NCI-H146 treated with DMSO at 0.1 percent for 48 hours (cell line): Measurements from ENCODE around the gene PLN.

Experiments
- DNase-seq: peaks from one replicate; lab custom pipeline; 2025; ENCODE audit not compliant: unreplicated experiment; lab: John Stamatoyannopoulos, UW

PLN gene

DNA sequence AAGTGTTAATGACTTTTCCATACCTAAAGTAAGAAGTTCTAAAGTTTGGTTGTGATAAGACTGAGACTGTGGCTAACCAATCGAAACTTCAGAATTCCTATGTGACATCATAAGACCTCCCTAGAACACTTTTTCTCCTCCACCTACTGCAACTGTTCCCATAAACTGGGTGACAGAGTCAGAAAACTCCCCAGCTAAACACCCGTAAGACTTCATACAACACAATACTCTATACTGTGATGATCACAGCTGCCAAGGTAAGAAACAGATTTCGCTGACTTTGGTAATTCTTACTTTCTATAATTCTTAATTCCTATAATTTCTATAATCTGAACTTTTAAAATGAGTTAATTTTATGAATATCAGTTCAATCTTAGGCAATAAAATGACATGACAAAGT is at the start of gene PLN:
Gene PLN, plus strand, starts transcription at position 161 of the 400 bp plus-strand sequence. CDS start 10,626 bp downstream, outside the sequence.
- no peak for DNase-seq

DNA sequence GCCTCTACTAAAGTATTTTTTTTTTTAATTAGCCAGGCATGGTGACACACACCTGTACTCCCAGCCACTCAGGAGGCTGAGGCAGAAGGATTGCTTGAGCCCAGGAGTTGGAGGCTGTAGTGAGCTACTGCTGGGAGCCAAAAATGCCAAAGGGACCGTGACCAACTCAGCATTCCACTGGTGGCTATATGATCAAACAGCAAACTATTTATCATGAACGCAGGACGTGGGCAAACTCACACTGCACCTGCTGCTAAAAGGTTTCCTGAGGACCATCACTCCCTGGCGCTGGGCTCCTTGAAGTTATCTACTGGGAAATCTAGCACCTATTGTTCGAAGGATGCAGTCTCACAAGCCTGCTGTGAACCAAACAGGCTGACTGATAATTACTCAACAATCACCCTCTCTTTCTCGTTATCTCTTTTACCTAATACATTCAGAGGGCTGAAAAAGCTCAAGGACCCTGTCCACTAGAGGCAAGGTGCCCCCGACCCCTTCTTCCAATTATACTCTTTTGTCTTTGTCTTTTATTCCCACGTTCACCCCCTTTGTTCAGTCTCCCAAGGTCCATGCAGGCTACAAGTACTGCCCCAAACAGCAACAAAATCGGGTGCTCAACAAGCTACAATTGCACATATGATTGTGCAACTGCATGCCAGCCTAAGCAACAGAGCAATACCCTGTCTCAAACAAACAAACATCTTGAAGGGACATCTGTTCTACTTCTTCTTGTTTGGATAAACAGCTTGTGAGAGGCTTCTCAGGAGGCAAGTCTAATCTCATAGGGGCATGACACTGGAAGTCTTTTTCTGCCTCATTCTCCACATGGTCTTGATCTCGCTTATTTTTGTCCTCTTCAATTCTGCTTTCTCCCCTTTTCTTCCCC is 47.7 kb upstream of the PLN start:
- DNase-seq = no peak

DNA sequence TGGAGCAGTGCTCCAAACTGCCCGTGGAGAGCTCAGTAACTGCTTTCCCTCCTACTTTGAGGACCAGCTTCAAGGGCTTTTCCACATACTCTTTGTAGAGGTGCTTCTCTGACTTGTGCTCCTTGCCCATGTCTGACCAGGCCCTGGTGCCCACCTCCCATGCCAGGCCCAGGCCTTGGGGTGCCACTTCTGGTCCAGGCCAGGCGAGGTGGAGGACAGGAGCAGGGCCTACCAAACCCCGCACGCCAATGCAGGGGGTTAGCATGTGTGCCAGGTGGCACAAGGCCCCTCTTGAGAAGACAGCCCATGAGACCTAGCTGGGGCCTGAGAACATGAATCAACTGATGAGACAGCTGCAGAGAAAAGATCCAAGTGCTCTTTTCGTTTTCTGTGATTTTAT is 47.0 kb upstream of the PLN start:
- DNase-seq = no peak

GRCh38 chr6:118501765-118502164 is 46.3 kb upstream of the PLN start:
- DNase-seq = no peak

GRCh38 chr6:118502169-118502568 is 45.9 kb upstream of the PLN start:
- DNase-seq = no peak

DNA sequence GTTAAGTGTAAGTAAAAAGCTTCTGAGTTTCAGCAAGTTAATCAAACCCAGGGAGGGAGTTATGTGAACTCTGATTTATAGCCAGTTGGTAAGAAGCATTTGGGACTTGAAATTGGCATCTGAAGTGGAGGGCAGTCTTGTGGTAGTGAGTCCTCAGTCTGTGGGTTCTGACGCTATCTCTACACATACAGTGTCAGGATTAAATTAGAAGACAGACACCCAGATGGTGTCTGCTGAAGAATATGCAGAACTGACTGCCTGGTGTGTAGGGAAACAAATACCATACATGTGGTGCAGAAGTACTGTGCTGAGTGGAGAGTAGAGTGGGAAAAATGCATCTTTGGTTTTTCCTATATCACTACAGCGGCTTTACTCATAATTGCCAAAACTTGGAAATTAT is 43.5 kb upstream of the PLN start:
- no peak for DNase-seq

GRCh38 chr6:118505656-118506055 is 42.4 kb upstream of the PLN start:
- no peak for DNase-seq

GRCh38 chr6:118506071-118506638 is 41.9 kb upstream of the PLN start:
- no peak for DNase-seq

DNA sequence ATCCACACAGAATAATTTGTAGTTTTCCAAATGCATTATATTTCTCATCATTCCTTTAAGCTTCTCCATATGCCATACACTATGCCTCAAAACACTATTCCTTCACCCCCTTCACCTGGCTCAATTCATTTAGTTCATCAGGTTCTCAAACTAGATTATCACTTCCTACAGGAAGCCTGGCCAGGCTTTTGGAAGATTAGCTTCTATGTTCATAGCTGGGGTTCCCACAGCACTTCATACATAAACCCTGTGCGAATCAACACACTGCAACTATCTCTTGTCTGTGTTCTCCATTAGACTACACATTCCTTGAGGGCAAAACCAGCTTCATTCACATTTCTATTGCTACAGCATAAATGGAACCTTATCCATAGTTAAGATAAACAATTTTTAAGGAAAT is 40.5 kb upstream of the PLN start:
- DNase-seq = no peak

DNA sequence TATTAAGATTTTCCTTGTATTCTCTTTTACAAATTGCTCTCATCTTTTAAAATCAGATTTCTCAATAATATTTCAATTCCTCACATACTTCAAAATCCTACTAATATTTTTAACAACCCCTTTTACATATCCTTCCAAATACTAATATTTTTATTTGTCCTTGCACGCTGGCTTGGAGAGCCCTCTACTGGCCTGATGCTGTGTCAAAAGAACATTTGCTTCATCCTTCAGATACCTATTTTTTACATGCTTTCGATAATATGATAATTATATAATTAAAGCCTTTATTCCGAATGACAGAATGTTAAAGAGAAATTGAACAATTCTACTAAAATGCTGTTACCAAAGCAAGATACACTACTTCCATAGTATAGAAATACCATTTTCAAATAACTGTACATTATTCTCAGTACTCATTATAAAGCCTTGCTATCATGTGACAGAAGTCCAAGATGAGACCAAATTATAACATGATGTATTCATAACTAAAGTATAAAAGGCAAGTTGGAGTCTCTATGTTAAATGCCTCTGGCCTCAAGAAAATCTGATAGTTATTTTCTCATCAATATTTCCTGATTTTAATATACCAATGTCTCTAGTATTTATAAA is 39.0 kb upstream of the PLN start:
- DNase-seq = no peak

GRCh38 chr6:118511930-118512715 is 36.0 kb upstream of the PLN start:
- no peak for DNase-seq

- no peak for DNase-seq
Measured at GRCh38 chr6:118514689-118515088, 33.4 kb upstream of the PLN start.

DNA sequence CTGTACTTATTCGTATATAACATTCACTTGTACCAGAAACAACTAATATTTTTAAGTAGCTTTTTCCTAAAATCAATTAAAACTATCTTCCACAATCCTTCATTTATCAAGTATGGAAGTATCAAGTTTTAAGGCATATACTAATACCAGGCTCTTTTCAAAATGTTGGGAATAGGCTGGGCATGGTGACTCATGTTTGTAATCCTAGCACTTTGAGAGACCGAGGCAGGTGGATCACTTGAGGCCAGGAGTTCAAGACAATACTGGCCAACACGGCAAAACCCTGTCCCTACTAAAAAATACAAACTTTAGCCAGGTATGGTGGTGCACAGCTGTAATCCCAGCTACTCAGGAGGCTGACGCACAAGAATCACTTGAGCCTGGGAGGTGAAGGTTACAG is 25.7 kb upstream of the PLN start:
- no peak for DNase-seq

DNA sequence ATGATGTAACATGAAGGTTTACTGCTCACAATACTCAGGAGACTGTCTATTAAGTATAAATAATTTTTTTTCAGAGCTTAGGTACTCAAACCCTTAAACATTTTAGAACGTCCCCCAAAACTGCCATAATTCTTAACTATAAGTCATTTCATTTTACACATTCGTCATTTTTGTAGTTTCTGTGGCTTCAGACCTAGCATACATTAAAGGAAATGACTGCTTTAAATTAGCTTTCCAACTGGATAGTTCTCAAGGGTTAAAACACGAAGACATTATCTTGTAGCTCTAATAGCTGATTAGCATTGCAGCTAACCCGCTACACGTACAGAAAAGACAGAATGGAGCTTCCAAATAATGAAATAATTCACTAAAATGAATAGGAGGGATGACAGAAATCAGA is 24.9 kb upstream of the PLN start:
- no peak for DNase-seq

DNA sequence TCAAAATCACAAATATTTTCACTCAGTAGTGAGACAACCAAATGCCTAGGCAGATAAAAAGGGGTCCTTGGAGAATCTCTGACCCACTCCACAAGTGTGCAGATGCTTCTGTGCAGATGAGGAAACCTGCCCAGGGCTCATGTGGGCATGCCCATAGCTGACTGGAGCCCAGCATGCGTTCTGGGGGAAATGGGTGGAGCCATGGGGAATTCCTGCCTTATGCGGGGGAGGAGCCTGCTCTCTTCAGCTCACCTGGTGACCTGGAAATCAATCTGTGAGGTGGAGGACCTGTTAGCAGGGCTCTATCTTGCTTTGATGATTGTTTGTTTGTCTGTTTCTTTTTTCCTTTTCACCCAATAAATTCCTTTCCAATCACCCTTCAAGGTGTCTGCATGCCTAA is 23.4 kb upstream of the PLN start:
- DNase-seq = no peak

DNA sequence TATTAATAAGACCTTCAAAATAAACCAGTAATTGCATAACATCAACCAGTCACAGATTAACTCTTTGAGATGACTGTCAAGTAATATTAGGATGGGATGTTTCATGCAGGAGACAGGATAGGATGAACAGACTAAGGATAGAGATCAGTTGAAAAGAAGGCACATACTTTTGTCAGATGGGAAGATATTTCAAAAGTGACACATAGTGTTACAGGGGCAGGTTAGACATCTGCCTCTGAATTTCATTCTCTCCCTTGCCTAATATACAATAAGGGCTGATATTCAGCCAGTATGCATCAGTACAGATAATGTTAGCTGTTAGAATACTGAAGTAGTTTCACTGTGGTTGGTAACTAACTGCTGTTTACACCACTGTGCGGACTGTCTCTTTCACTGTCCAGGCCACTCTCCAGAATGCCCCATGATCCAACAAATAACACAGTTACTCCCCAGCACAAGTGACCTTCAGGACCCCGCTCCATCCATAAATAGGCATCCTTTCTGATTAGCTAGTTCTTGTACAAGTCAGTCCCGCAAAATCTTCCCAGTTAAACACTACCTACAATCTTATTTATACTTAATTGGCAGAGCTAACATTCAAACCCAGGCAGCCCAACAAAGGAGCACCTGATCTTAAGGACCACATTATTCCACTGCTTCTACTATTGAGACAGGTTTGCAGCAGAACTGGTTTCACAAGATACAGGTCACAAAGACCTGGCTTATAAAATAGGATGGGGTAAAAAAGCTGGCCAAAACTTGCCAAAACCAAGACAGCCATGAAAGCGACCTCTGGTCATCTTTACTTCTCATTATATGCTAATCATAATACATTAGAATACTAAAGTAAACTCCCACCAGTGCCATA is 21.9 kb upstream of the PLN start:
- no peak for DNase-seq

DNA sequence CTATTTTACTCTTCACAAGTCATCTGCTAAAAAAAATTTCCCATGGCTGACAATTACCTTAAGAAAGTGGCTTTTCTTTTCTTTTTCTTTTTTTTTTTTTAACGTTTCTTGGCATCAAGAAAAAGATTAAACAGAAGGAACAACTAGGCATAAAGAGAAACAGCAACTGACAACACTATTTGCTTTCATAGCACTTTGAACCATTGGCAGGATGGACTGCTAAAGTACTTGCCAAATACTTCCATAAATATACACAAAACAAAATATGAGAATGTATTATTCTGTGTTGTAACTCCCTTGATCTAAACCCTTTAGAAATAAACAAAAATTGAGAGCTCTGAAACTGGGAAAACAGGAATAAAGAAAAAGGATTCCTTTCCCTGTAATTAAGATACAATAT is 20.0 kb upstream of the PLN start:
- DNase-seq = no peak

DNA sequence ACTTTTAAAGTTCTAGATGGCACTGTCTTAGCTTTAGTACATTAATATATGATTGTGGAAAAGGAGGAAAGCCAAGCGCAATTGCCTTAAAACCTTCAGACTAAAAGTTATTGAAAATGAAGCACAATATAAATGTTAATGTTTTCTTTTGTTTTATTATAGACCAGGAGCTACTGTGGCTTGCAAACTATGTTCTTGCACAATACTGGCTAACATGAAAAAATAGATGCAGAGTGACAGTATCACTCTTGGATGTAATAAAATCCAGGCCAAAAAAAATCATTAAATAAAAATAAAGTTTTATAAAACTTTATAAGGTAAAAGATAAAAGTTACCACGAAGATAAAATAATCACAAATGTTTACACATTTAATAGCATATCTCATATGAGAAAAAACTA is 18.3 kb upstream of the PLN start:
- no peak for DNase-seq

DNA sequence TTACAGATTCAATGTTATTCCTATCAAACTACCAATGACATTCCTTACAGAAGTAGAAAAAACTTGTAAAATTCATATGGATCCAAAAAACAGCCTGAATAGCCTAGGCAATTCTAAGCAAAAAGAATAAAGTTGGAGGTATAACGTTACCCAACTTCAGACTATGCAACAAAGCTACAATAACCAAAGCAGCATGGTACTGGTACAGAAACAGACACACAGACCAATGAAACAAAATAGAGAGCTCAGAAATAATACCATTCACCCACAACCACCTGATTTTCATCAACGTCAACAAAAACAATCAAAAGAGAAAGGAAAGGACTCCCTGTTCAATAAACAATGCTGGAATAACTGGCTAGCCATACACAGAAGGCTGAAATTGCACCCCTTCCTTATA is 17.2 kb upstream of the PLN start:
- no peak for DNase-seq

DNA sequence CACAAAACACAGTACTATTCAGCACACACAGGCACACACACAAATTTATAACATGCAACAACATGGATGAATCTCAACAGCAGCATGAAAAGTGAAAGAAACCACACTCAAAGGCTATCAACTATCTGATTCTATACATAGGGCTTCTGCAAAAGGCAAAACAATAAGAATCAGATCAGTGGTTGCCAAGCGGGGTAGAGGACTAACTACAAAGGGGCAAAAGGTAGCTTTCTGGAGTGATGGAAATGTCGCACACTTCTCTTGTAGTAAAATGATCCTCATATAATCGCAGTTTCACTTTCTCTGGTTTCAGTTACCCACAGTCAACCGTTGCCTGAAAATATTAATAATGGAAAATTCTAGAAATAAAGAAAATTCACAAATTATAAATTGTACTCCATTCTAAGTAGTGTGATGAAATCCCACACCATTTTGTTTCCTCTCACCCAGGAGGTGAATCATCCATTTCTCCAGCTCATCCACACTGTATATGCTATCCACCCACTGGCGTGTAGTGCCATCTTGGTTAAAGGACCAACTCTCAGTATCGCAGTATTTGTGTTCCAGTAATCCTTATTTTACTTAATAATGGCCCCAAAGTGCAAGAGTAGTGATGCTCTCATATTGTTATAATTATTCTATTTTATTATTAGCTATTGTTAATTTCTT is 12.8 kb upstream of the PLN start:
- DNase-seq = no peak
